EL (cell line): ENCODE results near the gene RD3L.
"Not testable (repeated sequence)": the region's sequence is repeated elsewhere in the genome, so short reads cannot be mapped to it uniquely, and the experiment has no call there.

Experiments used
- DNase-seq: peaks from one replicate; pipeline ENCODE4 v3.0.0-alpha.2; 2016

RD3L gene

GRCh38 chr14:103927566-103927965 lies 14.8 kb downstream of the RD3L start:
- no peak for DNase-seq

- DNase-seq: no peak
Measured at GRCh38 chr14:103925316-103925715, 17.0 kb downstream of the RD3L start.

DNA sequence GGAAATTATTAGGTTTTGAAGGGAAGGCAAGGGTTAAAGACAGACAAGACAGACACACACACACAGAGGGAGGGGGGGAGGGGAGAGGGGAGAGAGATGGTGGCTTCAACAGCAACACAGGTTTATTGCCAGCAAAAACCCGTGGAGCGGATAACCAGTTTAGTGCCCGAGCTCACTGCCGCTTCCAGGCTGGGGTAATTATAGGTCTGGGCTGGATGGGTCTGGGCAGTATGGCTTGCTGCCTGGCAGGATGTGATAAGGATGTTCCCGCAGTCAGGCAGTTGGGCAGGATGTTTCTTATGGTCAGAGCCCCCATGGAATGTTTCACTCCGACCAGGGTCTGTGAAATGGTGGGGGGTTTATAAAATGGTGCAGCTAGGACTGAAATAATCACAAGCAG lies 18.5 kb downstream of the RD3L start:
- no peak for DNase-seq

DNA sequence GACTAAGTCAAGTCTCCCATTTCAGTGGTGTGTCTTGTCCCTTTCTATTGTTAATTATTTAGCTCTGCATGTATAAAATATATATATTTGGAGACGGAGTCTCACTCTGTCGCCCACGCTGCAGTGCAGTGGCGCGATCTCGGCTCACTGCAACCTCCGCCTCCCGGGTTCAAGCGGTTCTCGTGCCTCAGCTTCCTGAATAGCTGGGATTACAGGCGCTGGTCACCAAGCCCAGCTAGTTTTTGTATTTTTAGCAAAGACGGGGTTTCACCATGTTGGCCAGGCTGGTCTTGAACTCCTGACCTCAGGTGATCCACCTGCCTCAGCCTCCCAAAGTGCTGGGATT lies 20.5 kb downstream of the RD3L start:
- not testable (repeated sequence) for DNase-seq

DNA sequence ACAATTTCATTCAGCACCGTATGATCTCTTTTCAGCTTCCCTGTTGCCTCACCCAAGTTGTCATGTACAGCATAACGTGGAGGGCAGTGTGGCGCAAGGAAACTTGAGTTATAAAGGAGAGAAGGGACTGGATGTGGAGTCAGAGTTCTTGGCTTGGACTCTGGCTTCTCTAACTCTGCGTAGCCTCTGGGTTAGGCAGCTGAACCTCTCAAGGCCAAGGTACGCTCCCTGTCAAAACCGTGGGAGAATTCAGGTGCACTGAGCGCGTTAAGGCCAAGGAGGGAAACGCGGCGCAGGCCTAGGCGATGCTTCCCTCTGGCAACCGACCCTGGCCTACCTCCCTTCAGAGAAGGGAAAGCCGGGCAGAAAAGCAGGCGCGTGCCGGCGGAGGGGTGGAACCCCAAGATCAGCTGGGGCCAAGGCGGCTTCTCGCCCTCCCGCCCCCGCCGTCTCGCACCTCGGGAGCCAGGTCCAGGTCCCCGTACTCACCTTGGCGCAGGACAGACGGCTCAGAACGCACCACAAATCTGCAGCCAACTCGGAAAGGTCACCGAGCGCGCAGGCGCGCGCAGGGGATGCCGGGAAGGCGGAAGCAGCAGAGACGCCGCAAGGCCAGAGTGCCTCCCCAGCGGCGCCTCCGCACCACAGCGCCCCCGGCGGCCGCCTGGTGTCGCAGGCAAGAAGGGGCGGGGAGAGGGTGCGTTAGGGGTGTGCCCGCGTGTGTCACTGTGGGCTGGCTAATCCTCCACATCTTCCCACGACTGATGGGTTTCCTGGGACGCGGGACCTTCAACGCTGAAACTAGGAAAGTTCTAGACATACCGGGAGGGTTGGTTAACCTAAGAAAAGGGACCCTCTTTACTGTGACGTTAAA lies 21.1 kb downstream of the RD3L start:
- peak; percentile 91 for DNase-seq

- no peak for DNase-seq
Measured at GRCh38 chr14:103916636-103917262, 25.6 kb downstream of the RD3L start.

- no peak for DNase-seq
Measured at GRCh38 chr14:103915616-103916015, 26.7 kb downstream of the RD3L start.

- no peak for DNase-seq
Measured at GRCh38 chr14:103910984-103911383, 31.3 kb downstream of the RD3L start.

DNA sequence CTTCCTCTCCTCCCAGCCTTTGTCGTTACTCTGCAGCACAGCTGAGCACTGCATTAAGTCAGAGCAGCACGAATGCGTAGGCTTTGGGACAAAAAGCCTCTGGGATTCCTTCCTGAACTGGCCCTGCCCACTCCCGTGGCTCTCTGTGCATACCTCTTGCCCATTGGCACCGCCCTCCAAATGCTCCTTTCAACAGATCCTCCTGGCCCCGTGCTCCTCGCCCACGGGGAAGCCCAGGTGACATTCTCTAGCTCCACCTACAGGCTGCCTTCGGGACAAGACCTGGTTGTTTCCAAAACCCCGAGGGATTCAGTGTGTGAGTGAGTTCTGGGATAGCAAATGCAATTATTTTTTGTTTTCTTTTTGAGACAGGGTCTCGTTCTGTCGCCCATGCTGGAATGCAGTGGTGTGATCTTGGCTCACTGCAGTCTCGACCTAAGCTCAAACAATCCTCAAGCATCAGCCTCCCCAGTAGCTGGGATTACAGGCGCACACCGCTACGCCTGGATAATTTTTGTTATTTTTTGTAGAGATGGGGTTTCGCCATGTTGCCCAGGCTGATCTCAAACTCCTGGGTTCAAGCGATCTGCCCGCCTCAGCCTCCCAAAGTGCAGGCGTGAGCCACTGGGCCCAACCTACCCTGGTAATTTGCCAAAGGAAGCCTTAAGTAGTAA lies 31.9 kb downstream of the RD3L start:
- peak; percentile 77 for DNase-seq

- DNase-seq: no peak
Measured at GRCh38 chr14:103909531-103910261, 32.6 kb downstream of the RD3L start.

DNA sequence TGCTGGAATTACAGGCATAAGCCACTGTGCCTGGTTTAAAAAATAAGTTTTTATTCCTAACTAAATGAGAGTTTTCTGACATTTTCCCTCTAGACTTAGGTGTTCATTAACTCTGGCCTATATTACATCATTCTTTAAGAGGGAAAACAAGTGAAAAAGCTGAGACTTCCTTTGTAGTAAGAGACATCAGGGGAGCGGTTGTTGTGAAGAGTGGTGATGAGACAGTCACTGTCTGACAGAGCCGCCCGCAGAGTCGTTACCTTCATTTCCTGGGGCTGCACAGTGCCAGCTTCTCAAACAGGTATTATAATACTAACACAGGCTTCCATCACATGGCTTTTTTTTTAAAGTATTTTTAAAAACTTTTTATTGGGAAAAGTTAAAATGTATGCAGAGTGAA lies 33.7 kb downstream of the RD3L start:
- DNase-seq: no peak

DNA sequence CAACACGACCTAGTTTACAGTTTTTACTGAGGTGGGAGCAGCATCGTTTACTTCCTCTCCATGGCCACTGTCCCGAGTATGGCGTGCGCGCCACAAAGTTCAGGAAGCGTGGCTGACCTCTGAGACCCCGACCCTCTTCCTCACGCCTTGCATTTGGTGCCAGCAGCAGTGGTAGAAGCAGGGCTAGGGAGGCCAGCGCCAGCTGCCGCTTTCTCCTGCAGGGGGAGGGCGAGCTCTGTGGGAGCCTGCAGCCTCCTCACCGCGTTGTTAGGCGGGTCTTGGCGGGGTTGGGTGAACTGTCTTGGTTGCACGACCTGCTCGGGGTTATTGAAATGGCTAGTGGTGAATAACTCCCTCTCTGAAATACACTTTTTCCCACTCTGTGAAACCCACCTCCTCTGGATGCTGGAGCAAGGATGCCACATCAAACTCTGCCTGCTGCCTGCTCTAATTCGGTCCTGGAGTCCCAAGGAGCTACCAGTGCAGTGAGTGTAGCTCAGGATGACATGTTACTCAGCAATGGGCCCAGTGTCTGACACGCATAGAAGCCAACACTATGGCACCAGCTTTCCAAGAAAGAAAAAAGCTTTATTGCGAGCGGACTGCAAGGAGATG lies 36.4 kb downstream of the RD3L start:
- DNase-seq: no peak

- DNase-seq: no peak
Measured at GRCh38 chr14:103904493-103905107, 37.7 kb downstream of the RD3L start.

- DNase-seq: no peak
Measured at GRCh38 chr14:103899833-103900232, 42.5 kb downstream of the RD3L start.

DNA sequence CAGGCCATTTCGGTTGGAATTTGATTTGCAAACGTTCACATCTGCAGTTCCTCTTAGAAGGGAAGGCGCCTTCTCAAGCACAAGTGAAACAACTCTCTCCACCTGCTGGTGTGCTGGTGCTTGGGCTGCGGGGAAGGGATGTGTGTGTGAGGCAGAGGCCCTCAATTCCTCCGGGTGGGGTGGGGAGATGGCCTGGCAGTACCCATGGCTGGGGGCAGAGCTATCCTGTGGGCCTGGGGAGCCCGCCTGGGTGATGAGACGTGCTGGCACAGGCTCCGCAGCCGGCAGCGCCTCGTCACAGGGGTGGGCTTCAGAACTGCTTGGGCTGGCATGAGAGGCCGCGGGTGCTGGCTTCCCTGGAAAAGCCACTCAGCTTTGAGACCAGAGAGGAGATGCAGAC lies 43.0 kb downstream of the RD3L start:
- no peak for DNase-seq

GRCh38 chr14:103898711-103899110 lies 43.6 kb downstream of the RD3L start:
- DNase-seq: no peak

- DNase-seq: no peak
Measured at GRCh38 chr14:103898204-103898603, 44.1 kb downstream of the RD3L start.

DNA sequence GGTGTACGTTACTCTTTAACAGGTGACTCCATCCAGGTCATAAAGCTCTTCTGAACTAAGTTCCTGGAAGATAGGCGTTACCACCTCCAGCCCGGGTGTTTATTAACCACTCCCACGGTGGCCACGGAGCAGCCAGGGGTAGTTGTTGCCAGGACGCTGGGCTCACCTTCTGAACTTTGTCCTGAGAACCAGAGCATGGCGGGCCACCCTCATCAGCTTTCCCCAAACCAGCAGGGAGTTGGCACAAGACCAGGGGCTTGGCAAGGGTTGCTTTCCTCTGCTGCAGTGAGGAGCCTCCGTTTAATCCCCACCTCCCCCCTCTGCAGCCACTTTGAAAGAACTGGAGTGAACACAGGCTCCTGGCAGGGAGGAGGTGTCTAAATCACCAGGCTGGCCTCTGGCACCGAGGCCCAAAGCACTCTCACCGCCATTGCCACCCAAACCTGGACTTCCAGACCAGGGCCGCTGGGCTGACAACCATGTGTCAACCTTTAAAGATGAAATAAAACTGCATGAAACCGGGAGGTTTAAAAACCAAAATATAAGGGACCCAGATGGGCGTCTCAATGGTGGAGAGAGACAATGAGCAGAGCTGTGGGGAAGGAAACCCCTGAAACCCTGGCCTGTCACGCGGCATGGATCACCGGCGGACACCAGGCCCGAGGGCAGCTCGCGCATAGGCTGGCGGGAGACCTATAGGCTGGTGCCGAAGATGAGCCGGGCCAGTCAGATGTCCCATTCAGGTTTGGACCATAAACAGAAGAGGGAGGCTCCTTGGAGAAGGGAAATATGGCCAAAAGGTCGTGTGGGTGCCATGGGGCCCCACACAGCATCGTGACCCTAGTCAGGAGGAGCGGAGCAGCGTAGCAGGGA lies 45.0 kb downstream of the RD3L start:
- no peak for DNase-seq

GRCh38 chr14:103896578-103896977 lies 45.8 kb downstream of the RD3L start:
- DNase-seq: no peak

DNA sequence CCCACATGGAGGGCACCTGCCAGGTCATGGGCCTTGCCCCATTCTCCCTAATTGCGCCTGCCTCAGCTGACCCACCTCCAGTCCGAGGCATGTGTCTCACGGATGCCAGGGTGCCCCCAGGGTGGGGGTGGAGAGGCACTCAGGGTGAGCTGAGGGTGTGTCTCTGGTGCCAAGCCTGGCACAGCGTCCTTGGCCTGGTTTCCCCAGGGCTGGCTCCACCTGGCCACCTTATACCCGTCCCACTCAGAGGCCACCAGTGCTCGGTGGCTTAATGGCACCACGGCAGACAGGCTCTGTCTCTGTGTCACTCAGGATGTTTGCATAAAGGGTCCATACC lies 47.6 kb downstream of the RD3L start:
- DNase-seq: no peak

DNA sequence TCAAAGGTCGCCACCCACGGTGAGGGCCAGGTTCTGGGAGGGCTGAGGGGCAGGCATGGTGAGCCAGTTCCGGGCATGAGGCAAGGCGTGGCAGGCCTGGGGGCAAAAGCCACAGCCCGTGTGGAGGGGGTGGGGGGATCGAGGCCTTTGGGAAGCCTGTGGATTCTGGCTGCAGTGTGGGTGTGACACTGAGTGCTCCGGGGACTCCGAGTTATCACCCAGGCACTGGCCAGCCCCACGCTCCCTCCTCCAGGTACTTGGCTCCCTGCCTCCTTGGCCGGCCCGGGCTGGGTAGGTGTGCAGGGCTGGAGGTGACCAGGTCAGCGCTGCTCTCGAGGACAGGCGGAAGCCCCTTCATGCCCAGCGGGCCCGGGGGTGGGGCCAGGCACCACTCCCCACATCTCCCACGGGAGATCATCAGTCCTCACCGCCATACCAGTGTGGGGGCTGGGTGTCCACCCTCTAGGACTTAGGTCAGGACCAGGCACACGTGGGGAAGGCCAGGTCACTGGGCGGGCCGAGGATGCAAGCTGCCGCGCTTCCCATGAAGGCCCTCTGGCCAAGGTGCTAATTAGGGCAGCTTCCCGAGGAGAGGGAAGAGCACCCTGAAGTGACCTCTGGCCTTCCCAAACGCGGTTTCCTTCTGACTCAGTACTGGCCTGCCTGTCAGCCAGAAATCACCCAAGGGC lies 48.2 kb downstream of the RD3L start:
- no peak for DNase-seq
